Measurements from ENCODE around the gene ZNF524.

The ZNF524 gene

DNA sequence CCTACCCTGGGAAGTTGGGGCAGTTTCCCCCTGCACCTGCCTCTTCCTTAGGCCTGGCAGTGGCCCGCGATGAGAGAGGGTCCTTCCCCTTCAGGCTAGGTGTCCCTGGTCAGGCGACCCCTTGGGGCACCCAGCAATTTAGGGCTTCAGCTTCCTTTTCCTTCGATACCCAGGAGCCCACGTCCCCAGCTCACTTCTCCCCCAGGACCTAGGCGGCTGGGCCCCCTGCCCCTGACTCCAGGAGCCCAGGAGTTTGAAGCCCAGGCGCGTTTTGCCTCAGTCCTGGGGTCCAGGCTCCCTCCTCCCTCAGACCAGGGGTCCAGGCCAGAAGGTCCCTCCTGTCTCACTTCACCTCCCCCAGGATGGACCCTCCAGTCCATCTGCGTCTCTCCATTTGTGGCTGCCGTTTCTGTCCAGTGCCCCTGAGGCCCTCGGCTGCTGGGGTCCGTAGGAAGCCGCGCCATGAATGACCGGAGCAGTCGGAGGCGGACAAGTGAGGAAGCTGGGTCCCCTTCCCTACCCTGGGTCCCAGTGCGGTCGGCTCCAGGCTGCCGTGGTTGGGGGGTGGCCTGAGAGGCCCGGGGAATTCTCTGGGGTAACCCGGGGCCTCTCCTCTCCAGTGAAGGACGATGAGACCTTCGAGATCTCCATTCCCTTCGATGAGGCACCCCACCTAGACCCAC lies 48.6 kb downstream of the ZNF524 start:
- Mint-ChIP-seq H3K27ac (peak overlapping the region; percentile 76), H3K36me3 (peaks cover 1% of the 10 kb centered on the region), H3K4me1 (peaks cover 47% of the 10 kb centered on the region), H3K9me3 (no peaks in the 10 kb centered on the region), H3K27me3 (no peaks in the 10 kb centered on the region), H3K4me3 (peak overlapping the region; percentile 82)

DNA sequence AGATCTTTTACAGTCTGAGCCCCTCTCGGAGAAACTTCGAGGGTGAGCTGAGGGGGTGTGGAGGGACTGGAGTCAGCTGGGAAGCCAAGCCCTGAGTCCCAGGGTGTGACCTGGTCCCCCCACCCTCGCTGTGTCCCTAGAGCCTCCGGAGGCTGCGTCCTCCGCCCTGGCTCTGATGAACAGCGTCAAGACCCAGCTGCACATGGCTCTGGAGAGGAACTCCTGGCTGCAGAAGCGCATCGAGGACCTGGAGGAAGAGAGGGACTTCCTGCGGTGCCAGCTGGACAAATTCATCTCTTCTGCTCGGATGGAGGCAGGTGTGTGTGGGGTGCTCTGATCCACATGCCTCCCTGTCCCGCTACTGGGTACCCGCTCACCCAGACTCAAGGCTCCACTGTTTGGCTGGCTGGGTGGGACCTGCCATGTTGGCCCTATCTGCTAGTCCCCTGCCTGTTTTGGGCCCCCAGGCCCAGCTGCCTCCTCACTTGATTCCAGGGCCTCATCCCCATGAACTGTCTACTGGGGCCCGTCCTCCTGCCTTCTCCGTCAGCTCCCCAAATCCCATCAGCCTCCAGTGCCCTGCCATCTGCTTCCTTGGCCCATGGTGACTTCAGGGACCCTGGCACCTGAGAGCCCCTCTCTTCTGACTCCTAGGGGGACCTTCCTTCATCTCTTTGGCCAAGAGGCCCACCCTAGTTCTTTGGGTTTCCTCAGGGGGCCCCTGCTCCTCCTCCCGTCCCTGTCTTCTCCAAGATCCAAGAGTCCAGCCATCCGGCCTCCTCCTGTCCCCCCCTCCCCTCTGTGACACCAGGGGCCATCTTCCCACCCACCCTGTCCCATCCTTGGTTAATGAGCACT lies 49.4 kb downstream of the ZNF524 start:
- no peaks in the 10 kb centered on the region for H3K36me3 Mint-ChIP-seq
- H3K27me3 Mint-ChIP-seq: no peaks in the 10 kb centered on the region
- peak overlapping the region; percentile 88 for H3K27ac Mint-ChIP-seq
- peak overlapping the region; percentile 82 for H3K4me3 Mint-ChIP-seq
- H3K9me3 Mint-ChIP-seq: no peaks in the 10 kb centered on the region
- peaks cover 41% of the 10 kb centered on the region for H3K4me1 Mint-ChIP-seq

DNA sequence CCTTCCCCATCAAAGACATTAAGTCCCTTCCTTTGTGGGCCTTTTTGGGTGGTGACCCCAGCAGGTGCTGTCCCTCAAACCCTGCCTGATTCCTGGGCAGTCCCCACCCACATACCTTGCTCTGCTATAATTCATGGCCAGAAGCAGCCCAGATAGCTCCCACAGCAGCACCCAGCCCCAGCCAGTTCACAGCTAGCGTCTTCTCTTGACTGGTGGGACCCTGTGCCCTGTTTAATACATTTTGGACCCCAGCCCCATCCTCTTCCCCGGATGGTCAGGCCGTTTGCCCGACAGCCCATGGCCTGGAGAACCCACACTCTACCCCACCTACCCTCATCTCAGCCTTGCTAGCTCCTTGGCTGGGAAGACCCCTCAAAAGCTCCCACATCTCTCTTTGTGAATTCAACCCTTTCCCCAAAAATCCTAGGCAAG lies 50.1 kb downstream of the ZNF524 start:
- Mint-ChIP-seq H3K4me1 (peaks cover 38% of the 10 kb centered on the region), H3K9me3 (no peaks in the 10 kb centered on the region), H3K27ac (peak overlapping the region; percentile 79), H3K36me3 (no peaks in the 10 kb centered on the region), H3K27me3 (no peaks in the 10 kb centered on the region), H3K4me3 (peak overlapping the region; percentile 54)

- peak overlapping the region; percentile 77 for H3K27ac Mint-ChIP-seq
- H3K9me3 Mint-ChIP-seq: no peaks in the 10 kb centered on the region
- H3K36me3 Mint-ChIP-seq: peaks cover under 1% of the 10 kb centered on the region
- H3K4me1 Mint-ChIP-seq: peaks cover 32% of the 10 kb centered on the region
- H3K4me3 Mint-ChIP-seq: peak overlapping the region; percentile 54
- no peaks in the 10 kb centered on the region for H3K27me3 Mint-ChIP-seq
These were observed 50.6 kb downstream of the ZNF524 start for GRCh38 chr19:55650602-55651230.

DNA sequence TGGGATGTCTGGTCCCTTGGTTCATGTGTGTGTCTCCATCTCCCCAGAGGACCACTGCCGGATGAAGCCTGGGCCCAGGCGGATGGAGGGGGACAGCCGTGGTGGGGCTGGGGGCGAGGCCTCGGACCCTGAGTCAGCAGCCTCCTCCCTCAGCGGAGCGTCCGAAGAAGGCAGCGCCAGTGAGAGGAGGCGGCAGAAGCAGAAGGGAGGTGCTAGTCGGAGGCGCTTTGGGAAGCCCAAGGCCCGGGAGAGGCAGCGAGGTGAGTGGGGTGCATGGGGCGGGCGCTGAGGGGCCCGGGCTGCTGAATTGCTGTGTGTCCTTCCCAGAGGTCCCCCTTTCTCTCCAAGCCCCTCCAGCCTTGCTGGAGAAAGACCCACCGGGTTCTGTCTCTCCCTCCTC lies 51.1 kb downstream of the ZNF524 start:
- no peak overlapping the region for H3K27ac Mint-ChIP-seq
- H3K9me3 Mint-ChIP-seq: no peaks in the 10 kb centered on the region
- no peak overlapping the region for H3K4me3 Mint-ChIP-seq
- H3K4me1 Mint-ChIP-seq: peaks cover 38% of the 10 kb centered on the region
- H3K36me3 Mint-ChIP-seq: peaks cover 5% of the 10 kb centered on the region
- H3K27me3 Mint-ChIP-seq: no peaks in the 10 kb centered on the region

DNA sequence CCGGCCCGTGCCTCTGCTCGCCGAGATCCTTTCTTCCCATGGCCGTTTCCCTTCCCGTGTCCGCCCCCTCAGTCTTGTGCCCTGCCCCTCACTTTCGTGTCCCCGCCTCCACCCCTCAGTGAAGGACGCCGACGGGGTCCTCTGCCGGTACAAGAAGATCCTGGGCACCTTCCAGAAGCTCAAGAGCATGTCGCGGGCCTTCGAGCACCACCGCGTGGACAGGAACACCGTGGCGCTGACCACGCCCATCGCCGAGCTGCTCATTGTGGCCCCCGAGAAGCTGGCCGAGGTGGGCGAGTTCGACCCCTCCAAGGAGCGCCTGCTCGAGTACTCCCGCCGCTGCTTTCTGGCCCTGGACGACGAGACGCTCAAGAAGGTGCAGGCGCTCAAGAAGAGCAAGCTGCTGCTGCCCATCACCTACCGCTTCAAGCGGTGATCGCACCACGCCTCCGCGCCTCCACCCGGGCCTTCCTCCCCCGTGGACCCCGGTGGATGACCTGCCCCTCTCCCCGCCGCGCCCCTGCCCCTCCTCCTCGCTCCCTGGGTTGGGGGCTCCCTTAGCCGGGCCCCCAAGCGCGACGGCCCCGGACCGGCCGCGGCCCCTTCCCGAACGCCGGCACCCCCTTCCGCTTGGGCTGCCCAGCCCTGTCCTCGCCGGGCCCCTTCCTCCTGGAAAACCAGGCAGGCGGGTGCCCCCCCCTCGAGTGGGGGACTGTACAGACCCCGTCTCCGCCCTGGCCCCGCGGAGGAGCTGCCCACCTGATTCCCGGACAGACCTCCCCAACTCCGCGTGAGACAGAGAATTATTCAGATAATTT lies 52.4 kb downstream of the ZNF524 start:
- Mint-ChIP-seq H3K4me1 (peaks cover 35% of the 10 kb centered on the region), H3K36me3 (peaks cover 7% of the 10 kb centered on the region), H3K27ac (no peak overlapping the region), H3K27me3 (no peaks in the 10 kb centered on the region), H3K9me3 (no peaks in the 10 kb centered on the region), H3K4me3 (no peak overlapping the region)

All from activated naive CD4-positive, alpha-beta T cell treated with anti-CD3 and anti-CD28 coated beads, Interleukin-2, amount 50 U/mL, for 24 hours (primary cell).